ENCODE results near the gene LIMS2.

LIMS2 gene

DNA sequence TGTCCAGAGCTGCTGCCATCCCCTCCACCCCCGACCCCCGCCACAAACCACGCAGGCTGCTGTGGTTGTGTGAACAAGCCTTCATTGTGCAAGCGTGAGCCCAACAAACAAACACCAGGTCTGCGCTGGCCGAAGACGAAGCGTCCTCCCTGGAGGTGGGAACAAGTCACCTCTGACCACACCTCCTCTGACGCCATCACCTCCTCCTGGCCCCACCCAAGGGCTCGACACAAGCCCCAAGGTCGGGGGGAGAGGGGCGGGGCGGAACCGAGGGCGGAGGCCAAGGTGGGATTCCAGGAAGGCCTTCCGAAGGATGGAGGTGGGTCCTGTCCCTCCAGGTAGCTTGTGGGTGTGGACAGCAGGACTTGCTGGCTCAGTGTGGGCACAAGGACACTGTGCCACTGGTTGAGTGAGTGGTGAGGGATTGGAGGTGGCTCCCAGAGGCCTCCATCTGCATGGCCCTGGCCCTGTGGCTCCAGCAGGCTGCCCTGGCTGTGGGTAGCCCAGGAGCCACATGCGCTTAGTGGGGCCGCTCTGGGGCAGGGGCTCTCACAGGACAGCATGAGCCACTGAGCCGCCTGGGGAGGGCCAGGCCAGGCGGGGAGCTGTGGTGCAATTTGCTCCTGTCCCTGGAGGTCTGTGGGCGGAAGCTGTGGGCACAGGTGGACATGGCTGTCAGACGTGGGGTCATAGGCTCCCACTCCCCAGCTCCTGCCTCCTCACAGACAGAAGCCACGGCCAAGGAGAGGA lies 36.8 kb downstream of the LIMS2 start:
- no peak overlapping the region for H3K9ac ChIP-seq (ENCODE audit: insufficient read length, low read depth)
- TF ChIP-seq SUZ12 (IDR thresholded peaks at IDR 0.05; ENCODE audit: extremely low read depth, insufficient read depth, insufficient read length), result no peak
- no peak for TF ChIP-seq YY1 (IDR thresholded peaks at IDR 0.05; ENCODE audit: insufficient read depth, insufficient read length)
- no peak for TF ChIP-seq ZNF274 (IDR thresholded peaks at IDR 0.05; ENCODE audit: low read depth, low read length)
- H3K9me3 ChIP-seq (ENCODE audit: insufficient read depth, low read length), result no peaks in the 10 kb centered on the region
- DNase-seq (ENCODE audit: low read depth, low spot score), result no peak
- H3K4me1 ChIP-seq (ENCODE audit: insufficient read depth, insufficient read length), result peaks cover 44% of the 10 kb centered on the region
- H3K36me3 ChIP-seq (ENCODE audit: insufficient read depth, insufficient read length, low read length), result peaks cover 16% of the 10 kb centered on the region
- H3K27me3 ChIP-seq (ENCODE audit: insufficient read depth, insufficient read length), result no peaks in the 10 kb centered on the region
- H3K4me3 ChIP-seq (ENCODE audit: insufficient read length, low read depth), result no peak overlapping the region

- peak overlapping the region; percentile 11 for H3K4me3 ChIP-seq (ENCODE audit: insufficient read length, low read depth)
- H3K36me3 ChIP-seq (ENCODE audit: insufficient read depth, insufficient read length, low read length), result peaks cover 16% of the 10 kb centered on the region
- peak; percentile 75 for DNase-seq (ENCODE audit: low read depth, low spot score)
- TF ChIP-seq YY1 (IDR thresholded peaks at IDR 0.05; ENCODE audit: insufficient read depth, insufficient read length) (no peak), ZNF274 (IDR thresholded peaks at IDR 0.05; ENCODE audit: low read depth, low read length) (no peak), SUZ12 (IDR thresholded peaks at IDR 0.05; ENCODE audit: extremely low read depth, insufficient read depth, insufficient read length) (no peak)
- H3K9ac ChIP-seq (ENCODE audit: insufficient read length, low read depth), result peak overlapping the region; percentile 70
- no peaks in the 10 kb centered on the region for H3K27me3 ChIP-seq (ENCODE audit: insufficient read depth, insufficient read length)
- H3K9me3 ChIP-seq (ENCODE audit: insufficient read depth, low read length), result no peaks in the 10 kb centered on the region
- peaks cover 45% of the 10 kb centered on the region for H3K4me1 ChIP-seq (ENCODE audit: insufficient read depth, insufficient read length)
Observed at GRCh38 chr2:127637725-127638252, 37.5 kb downstream of the LIMS2 start.

DNA sequence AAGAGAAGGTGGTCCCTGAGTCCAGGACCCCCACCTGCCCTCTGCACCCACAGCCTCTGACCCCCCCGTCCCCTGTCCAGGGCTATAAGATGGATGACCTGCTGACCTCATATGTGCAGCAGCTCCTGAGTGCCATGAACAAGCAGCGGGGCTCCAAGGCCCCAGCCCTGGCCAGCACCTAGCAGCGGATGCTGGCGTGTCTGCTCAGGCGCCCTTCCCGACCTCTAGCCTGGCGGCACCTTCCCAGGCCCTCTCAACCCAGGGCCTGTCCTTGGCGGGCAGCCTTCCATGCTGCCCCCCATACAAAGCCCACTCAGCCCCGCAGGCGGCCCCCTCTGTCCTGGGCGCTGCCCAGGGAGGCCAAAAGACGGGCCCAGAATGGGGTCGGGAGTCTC lies 38.1 kb downstream of the LIMS2 start:
- Histone ChIP-seq H3K4me3 (ENCODE audit: insufficient read length, low read depth) (no peak overlapping the region), H3K27me3 (ENCODE audit: insufficient read depth, insufficient read length) (no peaks in the 10 kb centered on the region)
- DNase-seq (ENCODE audit: low read depth, low spot score), result no peak

DNA sequence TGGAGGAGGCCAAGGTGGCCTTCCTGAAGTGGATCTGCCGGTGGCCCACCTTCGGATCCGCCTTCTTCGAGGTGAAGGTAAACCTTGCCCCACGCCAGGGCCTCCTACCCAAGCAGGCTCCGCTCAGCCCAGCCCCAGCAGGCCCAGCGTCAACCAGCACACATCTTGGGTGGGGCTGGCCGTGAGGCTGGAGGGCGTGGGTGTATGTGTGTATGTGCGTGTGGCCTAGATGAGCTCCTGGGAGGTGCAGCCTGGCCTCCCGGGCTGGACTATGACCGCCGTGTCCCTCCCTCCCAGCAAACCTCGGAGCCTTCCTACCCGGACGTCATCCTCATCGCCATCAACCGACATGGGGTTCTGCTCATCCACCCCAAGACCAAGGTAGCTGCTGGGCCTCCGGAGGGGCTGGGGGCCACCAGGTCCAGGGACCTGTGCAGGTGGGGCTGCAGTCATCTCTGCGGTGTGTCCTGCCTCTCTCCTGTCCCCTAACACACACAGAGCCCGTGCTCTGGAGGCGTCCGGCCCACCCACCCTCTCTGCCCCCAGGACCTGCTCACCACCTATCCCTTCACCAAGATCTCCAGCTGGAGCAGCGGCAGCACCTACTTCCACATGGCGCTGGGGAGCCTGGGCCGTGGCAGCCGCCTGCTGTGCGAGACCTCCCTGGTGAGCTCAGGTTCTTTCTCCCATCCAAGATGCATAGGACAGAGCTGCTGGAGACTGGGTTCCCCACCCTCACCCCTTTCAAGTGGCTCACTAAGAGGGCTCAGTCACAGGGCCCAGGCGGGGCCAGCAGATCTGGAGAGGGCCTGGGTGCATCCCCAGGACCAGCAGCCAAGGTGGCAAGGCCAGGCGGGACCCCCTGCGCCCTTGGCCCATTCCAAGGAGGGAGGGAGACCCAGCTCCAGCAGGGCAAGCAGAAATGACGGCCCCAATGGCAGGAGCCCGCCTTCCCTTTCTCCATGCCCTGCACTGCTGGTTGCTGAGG lies 38.8 kb downstream of the LIMS2 start:
- Histone ChIP-seq H3K4me1 (ENCODE audit: insufficient read depth, insufficient read length) (peaks cover 45% of the 10 kb centered on the region), H3K9ac (ENCODE audit: insufficient read length, low read depth) (peak overlapping the region; percentile 18), H3K4me3 (ENCODE audit: insufficient read length, low read depth) (no peak overlapping the region)

More for the DNA sequence above, 38.1 kb downstream of the LIMS2 start:
- Histone ChIP-seq H3K4me1 (ENCODE audit: insufficient read depth, insufficient read length) (peaks cover 45% of the 10 kb centered on the region), H3K9ac (ENCODE audit: insufficient read length, low read depth) (peak overlapping the region; percentile 46), H3K36me3 (ENCODE audit: insufficient read depth, insufficient read length, low read length) (peaks cover 16% of the 10 kb centered on the region), H3K9me3 (ENCODE audit: insufficient read depth, low read length) (no peaks in the 10 kb centered on the region)
- TF ChIP-seq YY1 (IDR thresholded peaks at IDR 0.05; ENCODE audit: insufficient read depth, insufficient read length) (no peak), ZNF274 (IDR thresholded peaks at IDR 0.05; ENCODE audit: low read depth, low read length) (no peak), SUZ12 (IDR thresholded peaks at IDR 0.05; ENCODE audit: extremely low read depth, insufficient read depth, insufficient read length) (no peak)

GRCh38 chr2:127635380-127636237 lies 39.7 kb downstream of the LIMS2 start:
- no peak overlapping the region for H3K9ac ChIP-seq (ENCODE audit: insufficient read length, low read depth)
- TF ChIP-seq SUZ12 (IDR thresholded peaks at IDR 0.05; ENCODE audit: extremely low read depth, insufficient read depth, insufficient read length) (no peak), YY1 (IDR thresholded peaks at IDR 0.05; ENCODE audit: insufficient read depth, insufficient read length) (no peak), ZNF274 (IDR thresholded peaks at IDR 0.05; ENCODE audit: low read depth, low read length) (no peak)
- peaks cover 39% of the 10 kb centered on the region for H3K4me1 ChIP-seq (ENCODE audit: insufficient read depth, insufficient read length)
- no peaks in the 10 kb centered on the region for H3K27me3 ChIP-seq (ENCODE audit: insufficient read depth, insufficient read length)
- DNase-seq (ENCODE audit: low read depth, low spot score), result no peak
- H3K9me3 ChIP-seq (ENCODE audit: insufficient read depth, low read length), result no peaks in the 10 kb centered on the region
- peaks cover 16% of the 10 kb centered on the region for H3K36me3 ChIP-seq (ENCODE audit: insufficient read depth, insufficient read length, low read length)
- no peak overlapping the region for H3K4me3 ChIP-seq (ENCODE audit: insufficient read length, low read depth)

More for the DNA sequence above, 38.8 kb downstream of the LIMS2 start:
- no peaks in the 10 kb centered on the region for H3K9me3 ChIP-seq (ENCODE audit: insufficient read depth, low read length)
- no peaks in the 10 kb centered on the region for H3K27me3 ChIP-seq (ENCODE audit: insufficient read depth, insufficient read length)
- DNase-seq (ENCODE audit: low read depth, low spot score), result no peak
- TF ChIP-seq ZNF274 (IDR thresholded peaks at IDR 0.05; ENCODE audit: low read depth, low read length) (no peak), YY1 (IDR thresholded peaks at IDR 0.05; ENCODE audit: insufficient read depth, insufficient read length) (no peak), SUZ12 (IDR thresholded peaks at IDR 0.05; ENCODE audit: extremely low read depth, insufficient read depth, insufficient read length) (no peak)
- H3K36me3 ChIP-seq (ENCODE audit: insufficient read depth, insufficient read length, low read length), result peaks cover 16% of the 10 kb centered on the region

DNA sequence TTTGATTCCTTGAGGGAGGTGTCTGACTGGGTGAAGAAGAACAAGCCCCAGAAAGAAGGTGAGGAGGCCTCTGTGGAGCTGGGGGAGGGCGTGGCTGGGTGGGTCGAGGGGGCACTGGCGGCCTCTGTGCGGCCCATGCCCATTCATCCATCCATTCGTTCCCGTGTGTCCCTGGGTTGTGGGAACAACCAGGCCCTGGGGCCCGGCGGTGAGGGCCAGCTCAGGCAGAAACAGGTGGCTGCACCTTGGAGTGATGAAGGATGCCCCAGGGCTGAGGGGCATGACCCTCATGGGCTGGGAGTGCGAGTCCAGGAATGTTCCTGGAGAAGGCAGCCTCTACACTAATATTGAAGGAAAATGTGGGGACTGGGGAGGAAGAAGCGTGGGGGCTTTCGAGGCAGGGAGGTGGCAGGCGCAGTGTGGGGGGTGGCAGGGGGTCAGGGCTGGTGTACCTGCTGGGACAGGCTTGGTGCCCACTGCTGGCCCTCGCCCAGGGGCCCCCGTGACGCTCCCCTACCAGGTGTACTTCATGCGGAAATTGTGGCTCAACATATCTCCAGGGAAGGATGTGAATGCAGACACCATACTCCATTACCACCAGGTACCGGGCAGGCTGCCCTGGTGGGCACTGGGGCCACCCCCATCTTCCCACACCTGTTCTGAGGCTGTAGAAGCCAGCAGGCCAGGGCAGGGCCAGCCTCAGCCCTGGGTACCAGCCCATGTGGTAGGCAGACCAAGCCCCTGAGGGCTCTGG lies 40.5 kb downstream of the LIMS2 start:
- H3K27me3 ChIP-seq (ENCODE audit: insufficient read depth, insufficient read length), result no peaks in the 10 kb centered on the region
- no peaks in the 10 kb centered on the region for H3K9me3 ChIP-seq (ENCODE audit: insufficient read depth, low read length)
- peaks cover 13% of the 10 kb centered on the region for H3K36me3 ChIP-seq (ENCODE audit: insufficient read depth, insufficient read length, low read length)
- no peak overlapping the region for H3K4me3 ChIP-seq (ENCODE audit: insufficient read length, low read depth)
- H3K4me1 ChIP-seq (ENCODE audit: insufficient read depth, insufficient read length), result peaks cover 30% of the 10 kb centered on the region
- no peak for TF ChIP-seq SUZ12 (IDR thresholded peaks at IDR 0.05; ENCODE audit: extremely low read depth, insufficient read depth, insufficient read length)
- TF ChIP-seq ZNF274 (IDR thresholded peaks at IDR 0.05; ENCODE audit: low read depth, low read length), result no peak
- no peak for TF ChIP-seq YY1 (IDR thresholded peaks at IDR 0.05; ENCODE audit: insufficient read depth, insufficient read length)
- no peak for DNase-seq (ENCODE audit: low read depth, low spot score)
- H3K9ac ChIP-seq (ENCODE audit: insufficient read length, low read depth), result no peak overlapping the region

Data from NT2/D1 (cell line).